HG02623 (cell line): ENCODE results near the gene MGMT.

Source experiments
- ATAC-seq: cut with Tn5 transposase; IDR thresholded peaks from one replicate; pipeline ENCODE4 v1.9.1; 2021; ENCODE audit warnings: moderate library complexity; ENCODE audit not compliant: unreplicated experiment

MGMT gene

GRCh38 chr10:129494176-129494575, 27.1 kb downstream of the MGMT start:
- ATAC-seq = no peak

DNA sequence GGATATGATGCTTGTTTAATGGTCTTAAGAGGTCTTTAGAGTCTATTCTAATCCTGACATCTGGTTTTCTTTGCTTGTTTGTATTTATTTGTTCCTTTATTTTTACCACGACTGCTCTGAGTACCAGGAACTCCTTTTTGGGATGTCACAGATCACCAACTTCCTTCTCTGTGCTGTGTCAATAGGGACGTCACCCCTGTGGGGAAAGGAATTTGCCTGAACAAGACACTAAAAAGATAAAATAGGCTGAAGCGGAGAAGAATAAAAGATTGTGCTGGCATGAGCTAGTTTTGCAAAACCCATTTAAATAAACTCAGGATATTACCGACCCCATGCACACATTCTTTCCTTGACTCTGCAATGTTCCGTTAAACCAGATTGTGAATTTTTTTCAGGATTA, 27.7 kb downstream of the MGMT start:
- ATAC-seq = no peak

GRCh38 chr10:129495256-129495655, 28.2 kb downstream of the MGMT start:
- no peak for ATAC-seq

DNA sequence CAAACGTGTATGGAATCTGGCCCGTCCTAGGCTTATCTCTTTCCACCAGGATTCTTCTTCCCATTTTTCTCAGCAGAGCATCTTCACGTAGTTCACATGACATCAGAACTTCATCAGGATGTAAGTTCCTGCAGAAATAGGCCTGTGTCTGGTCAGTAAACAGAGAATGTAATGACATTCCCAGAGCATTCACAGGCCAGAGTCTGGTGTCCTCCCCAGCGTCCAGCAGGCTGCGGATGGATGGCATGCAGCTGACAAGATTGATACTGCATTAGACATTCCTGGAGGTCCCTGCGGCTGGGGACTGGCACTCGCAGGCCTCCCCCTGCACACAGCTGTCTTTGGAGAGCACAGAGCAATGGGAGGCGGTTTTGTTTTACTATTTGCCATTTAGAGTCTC, 28.7 kb downstream of the MGMT start:
- ATAC-seq = no peak

GRCh38 chr10:129497013-129497412, 30.0 kb downstream of the MGMT start:
- no peak for ATAC-seq

GRCh38 chr10:129498680-129499079, 31.6 kb downstream of the MGMT start:
- ATAC-seq = no peak

- no peak for ATAC-seq
These were observed 33.7 kb downstream of the MGMT start for GRCh38 chr10:129500617-129501339.

DNA sequence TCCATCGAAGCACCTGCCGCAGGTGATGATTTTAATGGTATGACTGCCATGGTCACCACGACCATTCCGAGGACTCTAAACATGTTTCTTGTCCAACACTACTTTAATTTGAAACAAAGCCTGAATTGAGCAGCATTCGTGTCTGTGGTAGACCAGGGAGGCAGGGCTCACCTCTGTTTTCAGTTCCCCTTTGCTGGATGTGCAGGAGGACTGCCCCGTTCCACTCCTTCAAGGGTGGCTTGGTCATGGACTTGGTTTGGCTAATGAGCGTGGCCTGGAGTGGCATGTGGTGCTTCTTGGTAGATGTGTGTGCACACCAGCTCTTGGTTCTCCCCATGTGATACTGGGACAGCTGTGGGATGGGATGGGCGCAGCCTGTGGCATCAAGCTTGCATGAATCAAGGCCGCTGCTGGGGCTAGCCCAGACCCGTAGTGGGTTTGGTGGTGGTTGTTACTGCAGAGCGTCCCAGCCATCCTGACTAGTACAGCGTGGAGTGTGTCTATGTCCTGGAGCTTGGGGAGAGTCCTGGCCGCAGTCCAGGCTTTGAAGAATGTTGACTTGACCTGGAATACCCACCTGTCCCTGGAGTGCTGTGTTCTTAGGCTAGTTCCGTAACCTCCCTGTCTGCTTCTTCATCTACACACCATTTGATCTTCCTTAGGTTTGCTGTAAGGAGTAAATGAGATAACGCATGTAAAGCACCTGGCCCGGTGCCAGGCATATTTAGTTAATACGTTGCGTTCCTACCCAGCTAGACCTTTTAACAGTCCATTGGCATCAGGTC, 34.8 kb downstream of the MGMT start:
- peak; percentile 91 for ATAC-seq

- ATAC-seq = no peak
These were observed 35.4 kb downstream of the MGMT start for GRCh38 chr10:129502448-129502847.

- no peak for ATAC-seq
These were observed 38.5 kb downstream of the MGMT start for GRCh38 chr10:129505500-129506075.

DNA sequence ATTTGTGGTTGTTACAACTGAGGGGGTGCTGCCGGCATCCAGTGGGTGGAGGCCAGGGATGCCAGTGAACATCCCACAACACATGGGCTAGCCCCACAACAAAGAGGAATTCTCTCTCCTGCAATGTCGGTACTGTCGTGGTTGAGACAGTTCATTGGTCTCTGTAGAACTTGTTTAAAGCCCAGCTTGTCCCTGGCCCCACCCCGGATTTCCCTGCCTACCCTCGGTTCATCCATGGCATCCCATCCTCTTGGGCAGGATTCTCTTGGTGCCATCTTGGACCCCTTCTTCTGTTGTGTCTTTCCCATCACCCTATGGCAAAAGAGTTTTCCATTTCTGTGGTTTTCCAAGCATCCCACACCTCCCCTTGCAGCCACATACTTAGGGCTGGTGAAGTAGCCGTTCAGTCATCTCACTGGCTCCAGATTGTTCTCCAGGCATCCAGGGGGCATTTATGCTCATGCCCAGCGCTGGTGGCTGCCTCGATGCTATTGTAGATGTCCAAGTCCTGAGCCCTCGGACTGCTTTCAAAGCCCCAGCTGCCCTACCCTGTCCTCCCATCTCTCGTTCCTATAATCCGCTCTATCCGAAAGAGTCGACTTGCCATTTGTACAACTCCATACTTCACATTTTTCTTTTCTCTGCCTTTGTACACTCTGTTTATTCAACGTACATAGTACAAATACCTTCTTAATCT, 39.2 kb downstream of the MGMT start:
- no peak for ATAC-seq

DNA sequence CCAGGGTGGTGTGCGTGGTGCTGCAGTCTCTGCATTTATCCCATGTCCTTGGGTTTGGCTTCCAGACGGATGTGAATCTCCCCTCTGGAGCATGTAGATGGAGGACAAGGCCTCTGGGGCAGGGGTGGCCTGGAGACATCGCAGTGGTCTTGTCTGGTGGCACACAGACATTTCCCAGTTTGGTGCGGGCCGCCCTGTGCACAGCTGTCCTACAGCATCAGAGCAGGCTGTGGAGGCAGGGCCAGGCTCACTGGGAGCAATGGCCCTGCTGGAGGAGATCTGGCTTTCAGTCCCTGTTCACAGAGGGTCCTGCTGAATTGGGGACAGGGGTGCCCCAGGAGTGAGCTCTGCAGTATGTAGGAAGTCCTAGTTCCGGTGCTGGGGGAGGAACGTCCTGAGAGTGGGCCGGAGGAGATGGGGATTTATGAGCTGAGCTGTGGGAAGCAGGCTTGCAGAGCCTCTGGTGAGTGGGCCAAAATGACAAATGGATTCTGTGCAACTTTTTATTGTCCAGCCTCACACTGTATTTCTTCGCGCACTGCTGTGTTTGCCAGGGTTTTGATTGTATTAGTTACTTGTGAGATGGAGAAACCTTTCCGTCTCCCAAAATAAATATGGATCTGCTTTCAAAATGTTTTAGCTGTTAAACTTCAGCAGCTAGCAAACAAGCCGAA, 40.3 kb downstream of the MGMT start:
- ATAC-seq = no peak

DNA sequence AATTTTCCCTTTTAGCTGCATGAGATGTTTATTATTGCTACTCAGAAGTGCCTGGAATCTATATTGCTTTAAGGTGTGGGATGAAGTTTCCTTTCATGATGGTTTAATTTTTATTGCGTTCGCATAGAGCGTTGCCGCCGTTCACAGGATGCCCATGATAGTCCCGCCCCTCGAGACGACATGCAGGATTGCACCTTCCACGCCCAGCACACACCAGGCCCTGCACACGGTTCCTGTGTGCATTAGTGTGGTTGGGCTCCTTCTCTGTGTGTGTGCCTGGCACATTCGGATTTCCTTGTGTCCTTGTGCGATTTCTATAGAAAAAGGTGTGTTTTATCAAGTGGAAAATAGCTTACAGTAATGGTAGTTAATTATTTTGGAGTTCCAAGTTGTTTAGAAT, 42.1 kb downstream of the MGMT start:
- ATAC-seq = no peak

DNA sequence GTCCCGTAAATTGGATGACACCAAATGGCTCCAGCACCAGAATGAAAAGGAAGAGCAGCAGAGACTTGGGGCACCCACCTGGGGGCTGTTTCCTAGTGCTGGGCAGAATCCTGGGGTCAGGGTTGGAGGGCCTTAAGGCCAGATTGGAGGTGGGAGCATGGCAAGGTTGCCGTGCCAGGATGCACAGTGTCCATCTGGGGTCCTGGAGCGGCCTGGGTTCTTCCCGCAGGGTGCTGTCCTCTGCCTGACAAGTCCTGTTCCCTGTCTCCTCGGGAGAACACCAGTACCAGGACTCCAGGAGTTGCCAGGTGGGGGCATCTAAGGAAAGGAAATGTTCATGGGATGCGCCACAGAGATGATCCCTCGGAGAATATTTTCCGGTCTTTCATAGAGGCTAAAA, 42.8 kb downstream of the MGMT start:
- ATAC-seq = no peak

DNA sequence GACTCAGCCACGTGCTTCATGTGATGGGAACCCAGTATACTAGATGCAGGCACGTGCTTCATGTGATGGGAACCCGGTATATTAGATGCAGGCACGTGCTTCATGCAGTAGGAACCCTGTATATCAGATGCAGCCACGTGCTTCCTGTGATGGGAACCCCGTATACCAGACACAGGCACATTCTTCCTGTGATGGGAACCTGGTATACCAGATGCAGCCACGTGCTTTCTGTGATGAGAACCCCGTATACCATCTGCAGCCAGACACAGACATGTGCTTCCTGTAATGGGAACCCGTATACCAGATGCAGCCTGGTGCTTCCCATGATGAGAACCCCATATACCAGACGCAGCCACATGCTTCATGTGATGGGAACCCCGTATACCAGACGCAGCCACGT, 44.0 kb downstream of the MGMT start:
- ATAC-seq = no peak

DNA sequence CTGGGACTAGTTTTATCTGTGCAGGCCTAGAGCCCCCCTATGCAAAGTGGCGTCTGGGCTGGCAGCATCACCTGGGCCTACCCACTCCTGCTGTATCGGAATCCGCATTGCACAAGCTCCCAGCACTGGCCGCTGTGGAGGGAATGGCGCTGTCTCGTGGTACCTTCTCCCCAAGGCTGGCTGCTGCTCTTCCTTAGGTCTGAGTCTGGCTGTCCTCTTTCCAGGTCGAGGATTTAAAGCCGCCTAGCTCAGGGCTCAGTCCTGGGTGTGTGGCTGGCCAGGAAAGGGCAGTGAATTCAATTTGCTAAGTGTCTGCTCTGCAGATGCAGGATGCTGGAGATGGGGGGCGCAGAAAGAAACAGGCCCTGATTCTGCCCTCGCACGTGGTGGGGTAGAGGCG, 44.7 kb downstream of the MGMT start:
- ATAC-seq = no peak

DNA sequence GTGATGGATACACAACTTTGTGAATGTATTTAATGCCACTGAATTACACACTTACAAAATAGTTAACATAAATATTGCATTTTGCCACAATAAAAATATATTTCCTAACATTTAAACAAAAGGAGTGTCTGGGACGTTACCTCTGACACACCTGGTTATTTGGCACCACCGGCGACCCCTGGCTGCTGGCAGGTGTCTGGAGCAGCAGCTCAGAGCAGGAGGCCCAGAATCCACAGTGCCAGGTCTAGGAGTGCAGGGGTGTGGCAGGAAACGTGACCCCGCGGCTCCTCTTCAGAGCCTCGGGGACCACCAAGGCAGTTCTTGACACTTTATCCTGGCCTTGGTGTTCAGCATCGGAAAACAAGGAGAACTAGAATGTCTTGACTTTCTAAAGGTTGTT, 46.3 kb downstream of the MGMT start:
- no peak for ATAC-seq

DNA sequence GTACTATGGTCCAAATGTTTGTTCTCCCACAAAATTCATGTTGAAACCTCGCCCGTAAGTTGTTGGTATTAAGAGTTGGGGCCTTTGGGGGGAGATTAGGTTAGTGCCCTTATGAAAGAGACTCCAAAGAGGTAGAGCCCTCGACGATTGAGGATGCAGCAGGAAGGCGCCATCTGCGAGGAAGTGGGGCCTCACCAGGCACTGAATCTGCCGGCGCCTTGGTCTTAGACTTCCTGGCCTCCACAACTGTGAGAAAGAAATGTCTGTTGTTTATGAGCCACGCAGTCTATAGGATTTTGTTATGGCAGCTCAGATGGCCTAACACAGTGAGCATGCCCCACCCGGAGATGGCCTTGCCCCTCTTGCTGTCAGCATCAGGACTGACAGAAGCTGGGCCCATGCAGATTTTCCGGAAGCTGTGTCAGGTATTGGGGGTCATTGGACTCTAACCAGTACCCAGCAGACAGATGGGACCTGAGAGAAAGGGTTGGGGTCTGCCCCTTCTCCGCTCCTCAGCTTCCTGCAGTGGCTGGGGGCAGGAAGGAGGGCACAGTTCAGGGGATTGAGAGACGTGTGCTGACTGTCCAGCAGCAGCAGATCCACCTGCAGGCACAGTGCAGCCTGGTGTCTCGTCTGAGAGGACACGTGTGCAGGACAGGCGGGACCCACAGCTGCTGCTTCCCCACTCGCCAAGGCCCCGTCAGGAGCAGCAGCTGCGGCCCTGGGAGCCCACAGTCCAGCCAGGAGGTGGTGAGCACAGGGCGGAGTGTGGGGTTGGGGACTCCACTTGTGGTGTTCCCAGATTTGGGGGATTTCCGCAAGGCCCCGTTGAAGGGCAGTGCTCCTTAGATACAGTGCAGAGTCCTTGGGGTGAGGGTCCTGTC, 47.8 kb downstream of the MGMT start:
- ATAC-seq = no peak

- no peak for ATAC-seq
These were observed 50.0 kb downstream of the MGMT start for GRCh38 chr10:129516846-129517679.
